Gastroesophageal sphincter (tissue), 3 donors: ENCODE measurements around the gene EXD3.

ENCODE experiments used
- POLR2A ChIP-seq, 2 donors: fragments of 450-650 bp; IDR thresholded peaks; one replicate each; pipeline ENCODE4 v1.6.1; 2017; ENCODE audit warnings: antibody characterized with exemption in 2 of 2, mild to moderate bottlenecking in 2 of 2, moderate library complexity in 1 of 2
- POLR2AphosphoS5 ChIP-seq: sonication (generic); formaldehyde crosslinking; IDR thresholded peaks from one replicate; pipeline ENCODE4 v1.6.1; 2017; ENCODE audit warnings: antibody characterized with exemption
- TF ChIP-seq, protein P1 (sequence below), 4 experiments: fragments of 200-600 bp in 2 of 4; fragments of 450-650 bp in 2 of 4; sonication (generic) in 1 of 4; IDR thresholded peaks; one replicate each; pipeline ENCODE4 v1.5.1; 2017 to 2019; ENCODE audit warnings: antibody characterized with exemption in 4 of 4, mild to moderate bottlenecking in 2 of 4, moderate library complexity in 2 of 4

DNA sequence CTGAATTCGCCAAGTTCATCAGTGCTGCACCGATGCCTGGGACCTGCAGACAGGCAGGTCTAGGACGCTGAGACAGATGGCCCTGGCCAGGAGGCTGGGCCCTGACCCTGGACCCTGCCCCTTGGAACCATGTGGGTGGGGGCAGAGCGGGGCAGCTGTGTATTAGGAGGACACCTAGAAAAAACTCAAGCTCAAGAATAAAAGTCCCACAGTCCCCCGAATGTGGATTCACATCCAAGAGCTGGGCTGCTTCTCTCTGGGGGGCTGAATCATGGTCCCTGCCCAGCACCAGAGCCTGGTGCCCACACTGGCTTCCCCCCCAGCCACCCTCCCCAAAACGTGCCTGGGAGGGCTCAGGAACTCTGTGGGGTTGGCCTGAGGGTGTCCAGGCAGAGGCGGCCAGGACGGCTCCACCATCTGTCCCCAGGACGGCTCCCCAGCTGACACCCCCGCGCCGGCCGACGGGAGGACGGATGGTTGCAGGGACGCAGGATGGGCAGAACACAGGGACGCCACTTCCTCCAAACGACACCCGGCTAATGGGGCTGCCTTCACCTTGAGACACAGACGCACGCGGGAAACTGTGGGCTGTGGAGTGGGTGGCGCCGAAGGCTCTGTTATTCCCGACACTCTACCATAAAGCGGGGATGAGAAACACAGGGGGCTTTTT is 34.9 kb downstream of the EXD3 start:
- no peak for TF ChIP-seq POLR2A (IDR thresholded peaks at IDR 0.05)
- TF ChIP-seq, protein P1, sequence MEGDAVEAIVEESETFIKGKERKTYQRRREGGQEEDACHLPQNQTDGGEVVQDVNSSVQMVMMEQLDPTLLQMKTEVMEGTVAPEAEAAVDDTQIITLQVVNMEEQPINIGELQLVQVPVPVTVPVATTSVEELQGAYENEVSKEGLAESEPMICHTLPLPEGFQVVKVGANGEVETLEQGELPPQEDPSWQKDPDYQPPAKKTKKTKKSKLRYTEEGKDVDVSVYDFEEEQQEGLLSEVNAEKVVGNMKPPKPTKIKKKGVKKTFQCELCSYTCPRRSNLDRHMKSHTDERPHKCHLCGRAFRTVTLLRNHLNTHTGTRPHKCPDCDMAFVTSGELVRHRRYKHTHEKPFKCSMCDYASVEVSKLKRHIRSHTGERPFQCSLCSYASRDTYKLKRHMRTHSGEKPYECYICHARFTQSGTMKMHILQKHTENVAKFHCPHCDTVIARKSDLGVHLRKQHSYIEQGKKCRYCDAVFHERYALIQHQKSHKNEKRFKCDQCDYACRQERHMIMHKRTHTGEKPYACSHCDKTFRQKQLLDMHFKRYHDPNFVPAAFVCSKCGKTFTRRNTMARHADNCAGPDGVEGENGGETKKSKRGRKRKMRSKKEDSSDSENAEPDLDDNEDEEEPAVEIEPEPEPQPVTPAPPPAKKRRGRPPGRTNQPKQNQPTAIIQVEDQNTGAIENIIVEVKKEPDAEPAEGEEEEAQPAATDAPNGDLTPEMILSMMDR (IDR thresholded peaks at IDR 0.05), result no peak
- no peak for TF ChIP-seq POLR2AphosphoS5
